ENCODE measurements around the gene RGS6.
A peak's percentile ranks its signal among the peaks of the same experiment; 100 is the strongest.
"Not testable (repeated sequence)": the region's sequence is repeated elsewhere in the genome, so short reads cannot be mapped to it uniquely, and the experiment has no call there.

The RGS6 gene

DNA sequence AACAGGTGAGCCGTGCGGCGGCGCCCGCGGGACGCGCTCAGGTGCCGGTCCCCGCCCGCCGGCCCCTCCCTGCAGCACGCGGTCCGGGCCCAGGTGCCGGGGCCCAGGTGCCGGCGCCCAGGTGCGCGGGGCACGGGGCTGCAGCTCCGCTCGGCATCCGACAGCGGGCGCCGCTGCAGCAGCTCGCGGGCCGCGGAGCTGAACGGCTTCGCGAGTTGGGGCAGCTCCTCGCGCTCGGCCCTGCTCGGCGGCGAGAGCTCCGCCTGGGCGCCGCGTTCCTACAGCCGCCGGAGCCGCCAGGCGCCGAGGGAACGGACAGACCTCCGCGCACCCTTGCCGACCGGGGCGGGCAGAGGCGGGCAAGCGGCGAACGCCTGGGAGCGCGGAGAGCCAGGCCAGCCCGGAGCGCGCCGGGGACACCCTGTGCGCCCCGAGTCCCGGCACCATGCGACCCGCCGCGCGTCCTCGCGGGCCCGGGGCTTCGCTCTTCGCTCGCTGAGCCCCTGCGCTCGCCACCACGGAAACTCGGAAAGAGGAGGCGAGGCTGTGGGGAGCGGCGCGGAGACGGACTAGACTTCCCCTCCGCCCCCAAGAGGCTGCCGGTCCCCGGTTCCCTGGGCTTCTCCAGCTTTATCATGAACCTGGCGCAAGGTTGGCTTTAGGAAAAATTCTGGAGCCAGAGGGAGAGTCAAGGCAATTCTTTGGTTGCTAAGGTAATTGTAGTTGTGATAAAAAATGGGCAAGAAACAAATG, at the start of gene RGS6:
RGS6 (plus strand) TSS at position 201 of the 753 bp plus-strand sequence.
- DNase-seq = peak; percentile 31

DNA sequence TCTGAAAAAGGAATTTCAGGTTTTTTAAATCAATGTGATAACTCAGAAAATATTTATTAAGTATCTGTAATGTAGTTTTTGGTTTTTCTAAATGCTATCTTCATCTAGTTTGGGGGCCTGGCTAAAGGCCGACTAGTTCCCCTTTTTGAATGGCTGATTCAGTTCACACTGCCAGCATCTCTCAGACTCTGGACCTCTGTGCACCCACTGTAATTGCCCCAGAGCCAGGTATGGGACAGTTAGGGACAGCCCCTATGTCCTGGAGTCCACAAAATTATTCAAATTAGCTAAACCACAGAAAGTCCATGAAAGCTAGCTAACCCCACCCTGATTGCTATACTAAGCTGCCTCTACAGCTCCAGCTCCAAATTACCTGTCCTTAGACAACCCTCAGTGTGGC, 49.1 kb upstream of the RGS6 start:
- DNase-seq = no peak

DNA sequence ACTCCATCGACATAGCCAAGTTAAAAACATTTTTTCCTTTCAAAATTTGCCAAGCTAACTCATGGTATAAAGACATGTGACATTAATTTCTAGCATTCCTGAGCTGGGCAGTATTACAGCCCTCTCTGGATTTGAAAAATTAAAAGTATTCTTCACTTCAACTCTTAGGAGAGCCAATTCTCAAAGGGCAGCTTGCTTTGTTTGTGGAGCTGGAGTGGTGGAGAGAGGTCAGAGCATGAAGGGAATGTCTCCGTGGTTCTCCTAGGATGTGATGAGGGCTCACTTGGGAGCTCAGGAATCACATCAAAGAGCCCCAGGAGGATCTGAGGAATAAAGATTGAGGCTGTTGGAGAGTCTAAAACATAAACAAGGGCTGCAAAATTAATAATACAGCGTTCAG, 46.9 kb upstream of the RGS6 start:
- DNase-seq = no peak

DNA sequence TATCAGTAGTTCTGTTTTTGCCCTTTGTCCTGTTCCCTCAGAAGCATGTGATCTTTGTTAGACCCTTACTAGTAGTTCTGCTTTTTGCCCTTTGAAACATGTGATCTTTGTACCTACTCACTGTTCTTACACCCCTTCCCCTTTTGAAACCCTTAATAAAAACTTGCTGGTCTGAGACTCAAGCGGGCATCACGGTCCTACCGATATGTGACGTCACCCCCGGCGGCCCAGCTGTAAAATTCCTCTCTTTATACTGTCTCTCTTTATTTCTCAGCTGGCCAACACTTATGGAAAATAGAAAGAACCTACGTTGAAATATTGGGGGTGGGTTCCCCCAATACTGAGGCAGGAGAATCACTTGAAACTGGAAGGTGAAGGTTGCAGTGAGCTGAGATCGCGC, 44.4 kb upstream of the RGS6 start:
- not testable (repeated sequence) for DNase-seq

DNA sequence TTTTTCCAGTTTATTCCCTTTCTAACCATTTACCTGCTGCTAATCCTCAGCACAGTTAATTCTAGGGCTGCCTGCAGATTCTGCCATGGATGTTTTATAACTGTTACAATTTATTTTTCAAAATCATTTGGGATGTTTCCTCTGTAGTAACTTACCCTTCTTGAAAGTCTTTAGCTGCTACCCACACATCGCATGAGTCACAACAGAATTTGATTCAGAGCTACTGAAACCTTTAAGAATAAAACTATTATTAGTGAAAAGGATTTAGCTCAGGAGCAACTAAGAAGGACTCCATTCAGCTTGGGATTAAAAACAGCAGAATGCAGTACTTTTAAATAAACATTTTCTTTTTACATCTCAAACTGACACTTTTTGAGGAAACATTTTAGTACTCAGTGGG, 41.7 kb upstream of the RGS6 start:
- DNase-seq = no peak

DNA sequence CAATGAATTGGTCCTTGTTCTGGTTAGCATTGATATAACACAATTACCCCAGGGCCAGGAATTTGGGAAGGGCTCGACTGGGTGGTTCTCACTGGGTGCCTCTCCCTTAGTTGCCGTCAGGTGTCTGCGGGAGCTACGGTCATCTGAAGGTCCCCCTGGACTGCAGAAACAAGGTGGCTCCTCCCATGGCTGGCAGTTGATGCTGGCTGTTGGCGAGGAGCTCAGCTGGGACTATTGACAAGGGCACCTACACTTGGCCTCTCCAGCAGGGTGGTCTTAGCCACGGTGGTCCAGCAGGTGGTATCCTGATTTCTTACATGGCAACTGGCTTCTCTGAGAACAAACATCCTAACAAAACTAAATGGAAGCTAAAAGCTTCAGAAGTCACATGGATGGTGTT, 41.0 kb upstream of the RGS6 start:
- no peak for DNase-seq

DNA sequence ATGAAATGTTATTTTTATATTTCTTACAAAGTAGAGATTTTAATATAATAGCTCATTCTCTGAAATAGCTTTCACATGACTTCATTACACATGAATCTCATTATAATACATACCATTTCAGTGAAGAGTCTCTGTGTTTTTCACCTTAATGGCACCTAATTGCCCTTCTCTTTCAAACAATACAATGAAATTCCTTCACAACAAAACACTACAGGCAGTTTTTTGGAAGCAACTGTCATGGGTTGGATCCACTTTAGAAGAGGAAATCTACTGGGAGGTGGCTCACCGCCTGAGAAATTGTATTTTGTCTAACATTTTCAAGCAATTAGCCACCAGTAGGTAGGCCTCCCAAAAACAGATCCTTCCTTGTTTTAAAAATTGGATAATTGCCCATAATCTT, 40.3 kb upstream of the RGS6 start:
- DNase-seq = no peak

DNA sequence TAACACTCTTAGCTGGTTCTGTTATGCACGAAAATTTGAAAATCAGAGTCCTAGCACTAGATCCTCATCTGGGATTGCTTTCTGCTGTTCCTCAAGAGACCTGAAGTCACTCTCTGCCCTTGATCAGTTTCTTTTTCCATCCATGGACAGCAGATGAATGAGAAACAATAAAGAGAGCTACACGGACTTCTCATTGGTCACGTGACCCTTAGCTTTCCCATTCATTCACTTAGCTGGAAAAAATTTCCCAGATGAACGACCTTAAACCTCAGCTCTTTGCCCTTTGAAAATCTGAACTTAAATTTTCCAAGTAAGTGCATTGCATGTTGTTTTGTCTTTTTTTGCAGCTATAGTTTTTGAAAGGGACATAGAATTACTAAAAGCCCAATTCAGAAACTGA, 27.2 kb upstream of the RGS6 start:
- DNase-seq = no peak

DNA sequence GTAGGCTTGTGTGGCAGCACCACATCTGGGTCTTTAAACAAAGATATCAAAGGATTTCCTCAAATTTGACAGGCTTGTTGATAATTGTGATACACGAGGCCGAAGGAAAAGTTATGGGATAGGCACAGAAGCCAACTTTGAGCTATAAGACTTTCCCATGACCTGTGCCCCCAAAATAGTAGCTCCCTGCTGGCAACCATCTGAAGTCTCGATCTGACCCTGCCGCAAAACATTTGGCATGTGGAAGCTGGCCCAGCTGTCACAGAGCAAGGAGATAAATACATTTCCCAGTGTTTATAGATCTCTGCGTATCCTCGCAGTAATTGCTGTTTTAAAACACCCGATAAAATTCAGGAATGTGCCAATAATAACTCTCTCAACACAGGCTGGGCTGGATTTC, 26.4 kb upstream of the RGS6 start:
- no peak for DNase-seq

DNA sequence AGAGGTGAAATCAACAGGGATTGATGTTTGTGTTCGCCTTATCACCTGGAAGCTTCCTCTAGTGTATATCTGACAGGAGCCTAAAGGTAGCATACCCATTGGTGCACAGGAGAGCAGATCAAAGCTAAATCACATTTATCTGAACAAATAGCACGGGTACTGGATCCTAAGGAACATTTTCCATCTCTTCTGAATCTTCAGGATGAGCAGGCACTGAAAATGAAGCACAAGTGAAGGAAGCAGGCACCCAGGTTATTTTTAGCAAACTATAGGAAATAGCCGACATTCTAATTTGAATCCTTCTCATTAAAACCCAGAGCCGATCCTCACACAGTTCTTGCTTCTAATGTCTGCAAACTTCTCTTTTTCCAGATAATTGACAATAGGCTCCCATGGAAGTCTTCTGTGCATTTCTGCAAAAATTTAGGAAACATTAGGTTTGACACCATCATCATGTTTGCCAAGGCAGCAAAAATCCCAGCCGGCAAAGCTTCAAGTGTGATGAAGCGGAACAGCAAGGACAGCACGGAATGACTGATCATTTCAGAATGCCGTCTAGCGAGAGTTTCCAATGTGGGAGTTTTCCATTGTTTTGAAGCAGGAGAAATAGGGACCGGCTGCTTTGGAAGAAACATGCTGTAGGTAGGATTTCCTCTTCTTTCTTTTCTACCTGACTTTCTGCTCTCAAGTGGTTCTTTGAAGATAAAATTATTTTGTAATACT, 24.3 kb upstream of the RGS6 start:
- no peak for DNase-seq

DNA sequence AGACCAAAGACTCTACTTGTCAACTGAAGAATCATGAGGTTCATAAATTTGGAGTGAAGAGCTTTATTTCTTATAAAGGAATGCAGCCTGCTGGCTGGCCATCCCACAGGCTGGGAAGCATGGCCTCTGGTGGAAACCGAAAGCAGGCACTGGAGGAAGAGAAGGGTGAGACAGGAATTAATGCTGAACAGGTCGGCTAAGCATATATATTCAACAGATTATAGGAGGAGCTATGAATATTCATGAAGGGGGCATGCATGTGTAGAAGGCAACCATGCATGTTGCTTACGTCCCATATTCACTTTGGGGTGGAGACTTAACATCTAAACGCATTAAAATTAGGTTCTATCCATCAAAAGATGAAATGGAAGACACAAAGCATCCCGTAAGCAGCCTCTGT, 20.6 kb upstream of the RGS6 start:
- DNase-seq = no peak

DNA sequence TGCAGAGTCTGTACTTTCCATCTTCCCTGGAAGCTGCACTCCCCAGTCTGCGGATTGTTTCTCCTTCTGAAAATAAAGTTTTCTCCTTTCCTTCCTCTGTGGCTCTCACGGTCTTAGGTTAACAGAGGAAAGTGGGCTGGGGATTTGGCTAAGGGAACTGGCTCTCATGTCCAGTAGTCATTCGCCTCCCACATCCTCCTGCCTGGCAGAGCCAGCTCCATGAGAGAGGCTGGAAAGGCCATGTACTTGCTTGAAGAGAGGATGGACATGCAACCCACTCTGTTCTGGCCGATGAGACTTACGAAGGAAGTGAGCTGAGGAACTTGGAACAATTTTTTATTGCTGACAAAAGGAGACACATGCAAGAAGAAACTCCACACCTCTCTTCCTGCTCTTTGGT, 18.9 kb upstream of the RGS6 start:
- DNase-seq = no peak

DNA sequence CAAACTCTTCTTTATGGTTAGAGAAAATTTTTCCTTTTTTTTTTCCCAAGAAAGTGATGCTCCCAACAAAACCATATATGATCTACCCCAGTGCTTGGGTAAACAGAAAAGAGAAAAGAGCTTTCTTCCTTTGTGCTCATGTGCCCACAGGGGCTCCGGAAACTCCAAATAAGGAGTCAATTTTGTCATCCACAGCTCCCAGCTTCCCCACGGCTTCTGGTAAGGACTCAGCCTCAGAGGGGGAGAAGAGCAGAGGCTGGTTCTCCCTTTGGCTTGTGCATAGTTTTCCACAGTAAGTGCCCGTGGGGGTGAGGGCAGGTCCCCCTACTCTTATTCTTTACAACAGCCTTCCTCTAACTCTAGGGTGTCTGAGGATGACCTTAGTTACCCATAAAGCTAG, 13.3 kb upstream of the RGS6 start:
- DNase-seq = no peak

DNA sequence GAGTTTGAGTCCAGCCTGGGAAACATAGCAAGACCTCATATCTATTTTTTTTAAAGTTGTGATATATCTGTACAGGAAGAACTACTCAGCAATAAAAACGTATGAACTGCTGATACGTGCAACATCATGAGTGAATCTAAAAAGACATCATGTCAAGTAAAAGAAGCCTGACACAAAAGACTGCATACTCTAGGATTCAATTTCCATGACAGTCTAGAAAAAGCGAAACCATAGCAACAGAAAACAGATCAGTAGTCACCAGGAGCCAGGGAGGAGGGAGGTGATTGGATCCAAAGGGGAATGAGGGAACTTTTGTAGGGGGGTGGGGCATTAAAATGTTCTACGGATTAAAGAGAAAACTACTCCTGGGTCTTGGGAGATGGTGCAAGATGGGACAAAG, 8.7 kb upstream of the RGS6 start:
- DNase-seq = no peak

DNA sequence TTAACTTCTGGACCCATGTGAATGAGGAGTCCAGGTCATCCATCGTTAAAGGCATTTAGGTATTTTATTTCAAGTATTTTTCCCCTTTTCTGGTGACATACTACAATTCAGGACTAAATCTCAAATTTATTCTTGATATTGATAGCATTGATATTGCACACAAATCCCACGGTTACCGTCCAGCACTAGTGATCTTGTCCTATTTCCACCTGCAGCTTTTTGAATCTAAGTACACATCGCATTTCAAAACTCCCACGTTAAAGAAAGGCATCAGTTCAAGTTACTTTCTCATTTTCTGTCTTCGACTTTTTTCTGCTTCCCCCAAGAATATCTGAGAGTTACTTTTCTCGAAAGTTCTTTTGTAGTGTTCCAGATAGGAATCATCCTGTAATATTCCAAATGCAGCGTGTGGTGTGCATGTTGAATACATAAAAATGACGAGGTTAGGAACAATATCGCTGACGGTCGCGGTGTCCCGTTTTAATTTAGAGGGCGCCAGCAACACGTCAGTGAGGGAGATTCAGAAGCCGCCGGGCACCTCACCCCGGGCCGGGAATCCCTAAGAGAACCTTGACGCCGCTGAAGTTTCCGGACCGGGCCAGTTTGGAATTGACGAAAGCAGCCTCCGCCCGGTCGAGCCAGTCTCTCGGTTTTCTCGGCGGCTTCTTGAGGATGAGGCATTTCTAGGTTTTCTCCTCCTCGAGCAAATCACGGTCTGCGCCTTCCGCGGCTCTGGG, 569 bp upstream of the RGS6 start:
- DNase-seq = no peak

DNA sequence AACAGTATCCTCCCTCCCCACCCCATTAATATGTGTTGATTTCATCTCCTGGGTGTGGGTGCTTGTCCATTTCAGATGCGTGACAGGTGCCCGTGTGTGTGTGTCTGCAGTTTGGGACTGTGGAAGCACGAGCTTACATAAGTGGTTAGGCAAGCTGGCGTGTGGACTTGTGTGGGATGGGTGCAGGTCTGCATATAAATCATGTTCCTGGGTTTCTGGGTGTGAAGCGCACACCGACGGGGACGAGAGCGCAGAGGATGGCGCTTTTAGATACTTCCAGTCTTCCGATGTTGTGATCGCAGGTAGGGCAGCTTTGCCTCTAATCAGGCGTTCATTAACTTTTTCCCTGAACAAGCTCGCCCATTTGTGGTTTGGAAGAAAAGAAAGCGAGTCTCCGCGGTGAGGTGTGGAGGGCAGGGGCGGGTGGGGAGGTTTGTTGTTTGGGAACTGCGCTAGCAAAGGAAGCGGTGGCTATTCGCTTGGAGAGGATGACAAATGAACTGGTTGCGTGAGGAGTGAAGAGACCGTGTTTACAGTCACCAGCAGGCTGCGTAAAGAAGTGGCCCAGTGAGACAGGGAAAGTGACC, 865 bp downstream of the RGS6 start:
- peak; percentile 18 for DNase-seq

DNA sequence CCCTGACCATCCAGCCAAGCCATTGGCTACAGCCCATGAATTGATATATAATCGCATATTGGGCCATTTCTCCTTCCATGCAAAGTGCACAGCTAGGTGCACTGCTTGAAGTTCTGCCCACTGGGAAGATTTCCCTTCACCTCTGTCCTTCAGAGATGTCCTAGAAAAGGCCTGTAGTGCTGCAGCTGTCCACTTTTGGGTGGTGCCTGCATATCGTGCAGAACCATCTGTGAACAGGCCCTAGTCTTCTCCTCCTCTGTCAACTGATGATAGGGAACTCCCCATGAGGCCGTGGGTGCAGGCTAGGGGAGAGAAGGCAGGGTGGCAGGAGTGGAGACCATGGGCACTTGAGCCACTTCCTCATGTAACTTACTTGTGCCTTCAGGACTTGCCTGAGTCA, 6.0 kb downstream of the RGS6 start:
- not testable (repeated sequence) for DNase-seq

DNA sequence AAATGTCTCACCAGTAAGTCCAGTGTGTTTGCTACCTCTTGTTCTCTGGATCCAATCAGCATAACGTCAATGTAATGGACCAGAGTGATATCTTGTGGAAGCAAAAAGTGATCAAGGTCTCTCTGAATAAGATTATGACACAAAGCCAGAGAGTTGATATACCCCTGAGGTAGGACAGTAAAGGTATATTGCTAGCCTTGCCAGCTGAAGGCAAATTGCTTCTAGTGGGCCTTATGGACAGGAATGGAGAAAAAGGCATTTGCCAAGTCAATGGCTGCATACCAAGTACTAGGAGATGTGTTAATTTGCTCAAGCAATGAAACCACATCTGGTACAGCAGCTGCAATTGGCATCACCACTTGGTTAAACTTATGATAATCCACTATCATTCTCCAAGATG, 7.1 kb downstream of the RGS6 start:
- not testable (repeated sequence) for DNase-seq

DNA sequence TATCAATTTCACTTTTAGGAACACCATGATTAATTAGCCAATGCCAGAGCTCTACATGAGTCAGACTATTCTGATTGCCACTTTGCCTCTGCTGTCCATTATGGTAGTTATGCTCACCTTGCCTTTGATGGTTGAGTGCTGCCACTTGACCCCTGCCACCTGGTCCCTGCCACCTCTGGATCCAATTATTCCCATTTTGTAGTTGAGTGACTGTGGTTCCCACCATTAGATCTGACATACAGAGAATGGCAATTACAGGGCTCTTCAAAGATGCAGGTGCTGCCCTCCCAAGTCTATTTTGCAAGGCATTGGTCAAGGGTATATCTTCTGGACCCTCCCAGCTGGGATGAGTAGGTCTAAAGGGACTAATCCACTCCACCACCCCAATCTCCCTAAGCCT, 8.3 kb downstream of the RGS6 start:
- DNase-seq = not testable (repeated sequence)

DNA sequence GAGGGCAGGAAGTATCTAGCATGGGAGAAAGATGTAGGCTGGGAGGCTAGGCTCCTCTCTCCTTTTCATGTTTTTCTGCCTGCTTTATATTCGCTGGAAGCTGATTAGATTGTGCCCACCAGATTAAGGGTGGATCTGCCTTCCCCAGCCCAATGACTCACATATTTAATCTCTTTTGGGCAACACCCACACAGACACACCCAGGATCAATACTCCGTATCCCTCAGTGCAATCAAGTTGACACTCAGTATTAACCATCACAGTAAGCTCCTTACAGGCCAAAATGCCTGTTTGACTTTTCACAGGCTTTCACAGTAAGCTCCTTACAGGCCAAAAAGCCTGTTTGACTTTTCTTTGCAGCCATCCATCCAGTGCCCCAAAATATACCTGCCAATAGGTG, 9.4 kb downstream of the RGS6 start:
- DNase-seq = not testable (repeated sequence)

DNA sequence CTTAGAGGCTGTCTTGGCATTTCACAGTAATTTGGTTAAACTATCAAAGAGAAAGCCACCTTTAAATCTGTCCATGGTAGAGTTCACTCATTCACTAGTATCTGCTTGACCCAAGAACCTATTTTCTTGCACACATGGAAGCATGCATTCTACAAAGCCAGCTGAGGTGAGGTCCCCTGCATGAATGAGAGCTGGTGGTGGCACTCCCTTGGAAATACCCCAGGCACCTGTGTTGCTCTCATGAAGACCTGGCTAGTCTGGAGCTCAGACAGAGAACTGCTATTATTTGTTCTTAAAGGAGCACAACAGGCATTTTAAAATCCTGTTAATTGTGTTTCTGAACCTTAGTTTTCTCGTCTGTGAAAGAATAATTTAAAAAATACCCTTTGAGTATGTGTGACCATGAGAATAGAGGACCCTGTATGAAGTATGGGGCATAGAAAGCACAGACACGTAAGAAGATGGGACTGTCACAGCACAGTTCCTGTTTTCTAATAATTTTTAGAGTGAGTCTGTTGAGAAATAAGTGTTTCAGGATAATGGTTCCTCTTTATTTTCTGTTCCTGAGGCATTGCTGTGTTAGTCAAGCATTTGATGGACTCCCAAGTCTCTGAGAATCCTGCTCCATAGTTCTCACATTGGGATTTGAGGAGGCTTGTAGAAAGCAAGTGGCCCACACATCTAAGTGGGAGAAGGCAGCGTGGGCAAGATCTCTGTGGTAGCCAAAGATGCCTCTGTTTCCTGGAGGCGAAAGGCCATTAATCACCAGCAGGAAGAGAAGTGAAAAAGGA, 10.9 kb downstream of the RGS6 start:
- DNase-seq = no peak

DNA sequence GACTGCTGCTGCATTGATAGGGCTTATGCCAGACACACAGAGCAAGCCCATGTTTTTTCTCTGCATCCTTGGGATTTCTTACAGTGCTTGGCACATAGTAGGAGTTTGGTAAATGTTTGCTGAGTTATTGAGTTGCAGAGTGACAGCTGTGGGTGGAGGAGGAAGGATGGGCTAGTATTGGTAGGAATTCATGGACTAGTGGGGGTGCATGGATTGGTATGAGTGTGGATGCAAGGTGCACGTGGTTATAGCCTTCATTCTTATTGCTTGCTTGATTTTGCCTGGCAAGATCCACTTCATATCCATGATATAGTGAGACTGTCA, 11.4 kb downstream of the RGS6 start:
- no peak for DNase-seq

DNA sequence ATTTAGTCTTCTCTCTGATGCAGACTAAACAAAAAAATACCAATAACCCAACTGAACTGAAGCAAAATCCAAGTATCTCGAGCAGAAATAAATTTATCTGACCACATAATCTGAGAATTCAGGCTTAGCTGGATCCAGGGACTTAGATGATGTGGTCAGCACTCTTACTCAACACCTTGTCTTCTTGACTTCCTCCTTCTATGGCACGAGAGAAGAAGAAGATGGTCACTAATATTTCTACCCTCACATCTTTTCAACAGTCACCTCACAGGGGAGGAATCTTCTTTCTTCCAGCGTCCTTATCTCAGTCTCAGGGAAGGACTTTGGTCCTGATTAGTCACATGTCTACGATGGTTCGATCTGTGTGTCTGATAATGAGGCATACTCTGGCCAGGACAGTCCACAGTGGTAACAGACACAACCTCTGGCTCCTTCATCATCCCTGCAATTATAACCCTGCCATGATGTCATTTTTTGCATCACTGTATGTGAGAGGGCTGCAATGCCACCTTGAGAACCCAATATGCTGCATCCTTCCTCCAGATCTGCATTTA, 15.8 kb downstream of the RGS6 start:
- no peak for DNase-seq

All from stimulated activated CD4-positive, alpha-beta T cell treated with anti-CD3 and anti-CD28 coated beads, Interleukin-1b, Interleukin-23, amount 100 ng/mL, for 48 hours (primary cell).